ENCODE results near the gene ZNF568.

GRCh38 chr19:36898422-36898821 is 17.7 kb upstream of the ZNF568 start:
- no peak for TF ChIP-seq CTCF (IDR thresholded peaks at IDR 0.05)
- TF ChIP-seq POLR2A (IDR thresholded peaks at IDR 0.05), result no peak
